ENCODE measurements around the gene CDHR2.

- no peak for TF ChIP-seq POLR2A (IDR thresholded peaks at IDR 0.05)
- no peak for TF ChIP-seq CTCF (IDR thresholded peaks at IDR 0.05)
Measured at GRCh38 chr5:176568657-176569056, 19.5 kb downstream of the CDHR2 start.
